ENCODE data around the gene PHKA2.

- TF ChIP-seq POLR2A (IDR thresholded peaks at IDR 0.05): no peak
- TF ChIP-seq CTCF (IDR thresholded peaks at IDR 0.05): no peak
Measured at GRCh38 chrX:18873836-18874235, 110.1 kb downstream of the PHKA2 start.

Data from suprapubic skin (tissue), 3 donors.